WTC11 (cell line): Measurements from ENCODE around the gene SLC46A1. TPM values are rescaled to one million over a fixed set of nuclear protein-coding genes. Genes with fewer than 3 reads are reported as not detected.

ENCODE experiments used
- ATAC-seq: fragments of 200-7000 bp; cut with Tn5 transposase; 2 replicates; pipeline ENCODE4 v1.10.0; 2021; ENCODE audit warnings: mild to moderate bottlenecking, moderate library complexity
- CTCF ChIA-PET: fragments of 300-600 bp; sonication (Branson Sonifier 250); formaldehyde crosslinking; loops from one replicate; lab custom pipeline; 2021; ENCODE audit warnings: antibody characterized with exemption; lab: Charles Lee
- POLR2A ChIA-PET: fragments of 350-600 bp; sonication (Branson Sonifier 250); formaldehyde crosslinking; loops from one replicate; lab custom pipeline; 2021; ENCODE audit warnings: antibody characterized with exemption; lab: Charles Lee
- DNase-seq: peaks from one replicate; pipeline ENCODE4 v3.0.0; 2021; ENCODE audit warnings: low spot score
- H3K27ac Mint-ChIP-seq: 2 replicates; pipeline ENCODE4 v1.8.0; 2021; ENCODE audit warnings: mixed read lengths
- H3K27me3 Mint-ChIP-seq: 2 replicates; pipeline ENCODE4 v1.8.0; 2021; ENCODE audit warnings: low read depth, mild to moderate bottlenecking, moderate library complexity, mixed read lengths
- H3K36me3 Mint-ChIP-seq: 2 replicates; pipeline ENCODE4 v1.8.0; 2021; ENCODE audit warnings: mixed read lengths
- H3K4me1 Mint-ChIP-seq: 2 replicates; pipeline ENCODE4 v1.8.0; 2022; ENCODE audit warnings: mixed read lengths
- H3K4me3 Mint-ChIP-seq: 2 replicates; pipeline ENCODE4 v1.8.0; 2021; ENCODE audit warnings: mild to moderate bottlenecking, moderate library complexity, mixed read lengths
- H3K9me3 Mint-ChIP-seq: 2 replicates; pipeline ENCODE4 v1.8.0; 2021; ENCODE audit warnings: mixed read lengths
- CREB1 ChIP-seq: sonication (generic); formaldehyde crosslinking; IDR thresholded peaks from 2 replicates; pipeline ENCODE4 v1.8.0; 2023; ENCODE audit warnings: mild to moderate bottlenecking, missing genetic modification reagents
- CTCF ChIP-seq: fragments of 200-600 bp; IDR thresholded peaks from 2 replicates; pipeline ENCODE4 v1.8.0; 2022; ENCODE audit warnings: antibody characterized with exemption
- E2F1 ChIP-seq: sonication (generic); formaldehyde crosslinking; IDR thresholded peaks from 2 replicates; pipeline ENCODE4 v1.8.0; 2022; ENCODE audit warnings: mild to moderate bottlenecking, missing genetic modification reagents
- ERG ChIP-seq: fragments of 250-450 bp; sonication (Bioruptor Pico); IDR thresholded peaks from 2 replicates; pipeline ENCODE4 v1.8.0; 2021; ENCODE audit warnings: mild to moderate bottlenecking
- ESRRA ChIP-seq: sonication (generic); formaldehyde crosslinking; IDR thresholded peaks from 2 replicates; pipeline ENCODE4 v1.8.1; 2022; ENCODE audit warnings: mild to moderate bottlenecking, missing genetic modification reagents, borderline replicate concordance
- ETV6 ChIP-seq: sonication (generic); formaldehyde crosslinking; IDR thresholded peaks from 2 replicates; pipeline ENCODE4 v1.8.1; 2022; ENCODE audit warnings: mild to moderate bottlenecking, missing genetic modification reagents
- FOXJ3 ChIP-seq: sonication (generic); formaldehyde crosslinking; IDR thresholded peaks from 2 replicates; pipeline ENCODE4 v1.9.0; 2021; ENCODE audit warnings: missing genetic modification reagents, mild to moderate bottlenecking, borderline replicate concordance
- FOXP4 ChIP-seq: sonication (generic); formaldehyde crosslinking; IDR thresholded peaks from 2 replicates; pipeline ENCODE4 v1.8.0; 2022; ENCODE audit warnings: mild to moderate bottlenecking, missing genetic modification reagents
- GTF2I ChIP-seq: fragments of 250-450 bp; sonication (Bioruptor Pico); conservative IDR thresholded peaks from 2 replicates; pipeline ENCODE4 v1.4.0; 2021; ENCODE audit warnings: mild to moderate bottlenecking
- IRF1 ChIP-seq: sonication (generic); formaldehyde crosslinking; IDR thresholded peaks from 2 replicates; pipeline ENCODE4 v1.8.0; 2023; ENCODE audit warnings: missing genetic modification reagents
- IRF2 ChIP-seq: sonication (generic); formaldehyde crosslinking; IDR thresholded peaks from 2 replicates; pipeline ENCODE4 v1.8.0; 2022; ENCODE audit warnings: low read depth, missing genetic modification reagents, borderline replicate concordance
- JUN ChIP-seq: sonication (generic); formaldehyde crosslinking; IDR thresholded peaks from 2 replicates; pipeline ENCODE4 v1.8.0; 2023; ENCODE audit warnings: mild to moderate bottlenecking, missing genetic modification reagents
- KAT7 ChIP-seq: sonication (generic); formaldehyde crosslinking; IDR thresholded peaks from 2 replicates; pipeline ENCODE4 v1.8.1; 2023; ENCODE audit warnings: missing genetic modification reagents, mild to moderate bottlenecking, borderline replicate concordance
- MLX ChIP-seq: sonication (generic); formaldehyde crosslinking; IDR thresholded peaks from 2 replicates; pipeline ENCODE4 v1.8.1; 2023; ENCODE audit warnings: mild to moderate bottlenecking, missing genetic modification reagents, moderate library complexity
- NFYB ChIP-seq: sonication (generic); formaldehyde crosslinking; conservative IDR thresholded peaks from 2 replicates; pipeline ENCODE4 v1.8.0; 2022; ENCODE audit warnings: low read depth, missing genetic modification reagents
- NR2C2 ChIP-seq: sonication (generic); formaldehyde crosslinking; IDR thresholded peaks from 2 replicates; pipeline ENCODE4 v1.8.0; 2022; ENCODE audit warnings: mild to moderate bottlenecking, missing genetic modification reagents
- RELA ChIP-seq: sonication (generic); formaldehyde crosslinking; IDR thresholded peaks from 2 replicates; pipeline ENCODE4 v1.8.1; 2022; ENCODE audit warnings: missing genetic modification reagents, mild to moderate bottlenecking, borderline replicate concordance
- RORB ChIP-seq: fragments of 250-450 bp; sonication (Bioruptor Pico); IDR thresholded peaks from 2 replicates; pipeline ENCODE4 v1.9.0; 2021; ENCODE audit warnings: mild to moderate bottlenecking
- SMAD4 ChIP-seq: sonication (generic); formaldehyde crosslinking; IDR thresholded peaks from 2 replicates; pipeline ENCODE4 v1.8.0; 2022; ENCODE audit warnings: mild to moderate bottlenecking, missing genetic modification reagents
- TCF7 ChIP-seq: sonication (generic); formaldehyde crosslinking; IDR thresholded peaks from 2 replicates; pipeline ENCODE4 v1.8.0; 2022; ENCODE audit warnings: mild to moderate bottlenecking, low read depth, missing genetic modification reagents, moderate library complexity
- TP53 ChIP-seq: sonication (generic); formaldehyde crosslinking; IDR thresholded peaks from 2 replicates; pipeline ENCODE4 v1.8.1; 2023; ENCODE audit warnings: mild to moderate bottlenecking, missing genetic modification reagents
- USF1 ChIP-seq: sonication (generic); formaldehyde crosslinking; IDR thresholded peaks from 2 replicates; pipeline ENCODE4 v1.8.0; 2022; ENCODE audit warnings: mild to moderate bottlenecking, missing genetic modification reagents
- ZBTB43 ChIP-seq: sonication (generic); formaldehyde crosslinking; IDR thresholded peaks from 2 replicates; pipeline ENCODE4 v1.8.1; 2023; ENCODE audit warnings: mild to moderate bottlenecking, missing genetic modification reagents
- ZNF232 ChIP-seq: sonication (generic); formaldehyde crosslinking; IDR thresholded peaks from 2 replicates; pipeline ENCODE4 v1.8.0; 2022; ENCODE audit warnings: mild to moderate bottlenecking, missing genetic modification reagents
- ZNF263 ChIP-seq: sonication (generic); formaldehyde crosslinking; IDR thresholded peaks from 2 replicates; pipeline ENCODE4 v1.8.1; 2022; ENCODE audit warnings: low read depth, mild to moderate bottlenecking, moderate library complexity, missing genetic modification reagents
- ZNF671 ChIP-seq: fragments of 250-450 bp; sonication (Bioruptor Pico); IDR thresholded peaks from 2 replicates; pipeline ENCODE4 v1.8.0; 2021; ENCODE audit warnings: mild to moderate bottlenecking
- total RNA-seq: library from RNA; stranded (reverse); gene quantifications from 3 replicates; pipeline ENCODE4 v1.2.3, GENCODE V29; 2021

The SLC46A1 gene
- total RNA-seq, 1 experiment from 2014 or later: 6.7 TPM

GRCh38 chr17:28381141-28381825, 24.7 kb downstream of the SLC46A1 start:
- Mint-ChIP-seq H3K27ac (no peak overlapping the region), H3K36me3 (peaks cover 2% of the 10 kb centered on the region; the same call in 1 of the 2 replicates), H3K4me3 (peak overlapping the region; percentile 58), H3K9me3 (no peaks in the 10 kb centered on the region), H3K27me3 (peaks cover 79% of the 10 kb centered on the region), H3K4me1 (peaks cover 11% of the 10 kb centered on the region)
- CTCF ChIA-PET: interaction anchor here (0.6 to 6.9 kb wide), 9 partner anchors 11 to 155 kb away, joined by 3 to 63 read pairs (median 3); partner anchors contain the start of gene VTN
- POLR2A ChIA-PET: no interaction called here
- ATAC-seq (peak; percentile 77), DNase-seq (peak; percentile 85)
- TF ChIP-seq E2F1: peak; percentile 88; the same call in 1 of the 2 replicates
- peak; percentile 13; the same call in 1 of the 2 replicates for TF ChIP-seq FOXP4 (CRISPR knock-in tag)
- TF ChIP-seq KAT7: 0 out of 2 replicates have a peak, but pooled peaks have one; percentile 78
- TF ChIP-seq NFYB (CRISPR knock-in tag): no peak
- TF ChIP-seq SMAD4 (CRISPR knock-in tag): peak; percentile 81
- peak; percentile 58; the same call in 1 of the 2 replicates for TF ChIP-seq ZNF232
- no peak for TF ChIP-seq RELA
- TF ChIP-seq ZNF263 (CRISPR knock-in tag): 0 out of 2 replicates have a peak, but pooled peaks have one; percentile 9
- TF ChIP-seq NR2C2 (CRISPR knock-in tag): 0 out of 2 replicates have a peak, but pooled peaks have one; percentile 46
- TF ChIP-seq ETV6 (CRISPR knock-in tag): peak; percentile 70
- TF ChIP-seq FOXJ3: no peak
- TF ChIP-seq ERG (CRISPR knock-in tag): no peak
- TF ChIP-seq MLX (CRISPR knock-in tag): no peak
- TF ChIP-seq JUN: peak; percentile 71; the same call in 1 of the 2 replicates
- no peak for TF ChIP-seq GTF2I (CRISPR knock-in tag)
- no peak for TF ChIP-seq RORB (CRISPR knock-in tag)
- no peak; the same call in 1 of the 2 replicates for TF ChIP-seq USF1
- no peak for TF ChIP-seq IRF2 (CRISPR knock-in tag)
- peak; percentile 71; the same call in 1 of the 2 replicates for TF ChIP-seq IRF1
- TF ChIP-seq CTCF: peak; percentile 49; the same call in 1 of the 2 replicates
- peak; percentile 54; the same call in 1 of the 2 replicates for TF ChIP-seq CREB1
- TF ChIP-seq ESRRA: 0 out of 2 replicates have a peak, but pooled peaks have one; percentile 24
- no peak for TF ChIP-seq ZNF671
- peak; percentile 30; the same call in 1 of the 2 replicates for TF ChIP-seq ZBTB43
- TF ChIP-seq TP53 (CRISPR knock-in tag): peak; percentile 85
- peak; percentile 38; the same call in 1 of the 2 replicates for TF ChIP-seq TCF7 (CRISPR knock-in tag)
